Adrenal gland (tissue), 5 donors: ENCODE results near the gene SPAG16.

ENCODE experiments used
- POLR2A ChIP-seq, 2 donors: fragments of 450-650 bp; IDR thresholded peaks; one replicate each; pipeline ENCODE4 v1.6.1; 2017; ENCODE audit warnings: antibody characterized with exemption in 2 of 2, mild to moderate bottlenecking in 2 of 2, moderate library complexity in 1 of 2
- TF ChIP-seq, protein P1 (sequence below), 6 experiments: fragments of 450-650 bp in 4 of 6; fragments of 200-600 bp in 2 of 6; sonication (generic) in 1 of 6; IDR thresholded peaks; 1 replicate in 5 of 6; 2 replicates in 1 of 6; pipeline versions ENCODE4 v1.5.1 to v1.8.0; 2016 to 2021; ENCODE audit warnings: antibody characterized with exemption in 6 of 6, mild to moderate bottlenecking in 2 of 6, moderate library complexity in 1 of 6
- donor health status: DM: no; HTN: no; CAD: no.

GRCh38 chr2:214294426-214294825 lies 1010.2 kb downstream of the SPAG16 start:
- TF ChIP-seq, protein P1, sequence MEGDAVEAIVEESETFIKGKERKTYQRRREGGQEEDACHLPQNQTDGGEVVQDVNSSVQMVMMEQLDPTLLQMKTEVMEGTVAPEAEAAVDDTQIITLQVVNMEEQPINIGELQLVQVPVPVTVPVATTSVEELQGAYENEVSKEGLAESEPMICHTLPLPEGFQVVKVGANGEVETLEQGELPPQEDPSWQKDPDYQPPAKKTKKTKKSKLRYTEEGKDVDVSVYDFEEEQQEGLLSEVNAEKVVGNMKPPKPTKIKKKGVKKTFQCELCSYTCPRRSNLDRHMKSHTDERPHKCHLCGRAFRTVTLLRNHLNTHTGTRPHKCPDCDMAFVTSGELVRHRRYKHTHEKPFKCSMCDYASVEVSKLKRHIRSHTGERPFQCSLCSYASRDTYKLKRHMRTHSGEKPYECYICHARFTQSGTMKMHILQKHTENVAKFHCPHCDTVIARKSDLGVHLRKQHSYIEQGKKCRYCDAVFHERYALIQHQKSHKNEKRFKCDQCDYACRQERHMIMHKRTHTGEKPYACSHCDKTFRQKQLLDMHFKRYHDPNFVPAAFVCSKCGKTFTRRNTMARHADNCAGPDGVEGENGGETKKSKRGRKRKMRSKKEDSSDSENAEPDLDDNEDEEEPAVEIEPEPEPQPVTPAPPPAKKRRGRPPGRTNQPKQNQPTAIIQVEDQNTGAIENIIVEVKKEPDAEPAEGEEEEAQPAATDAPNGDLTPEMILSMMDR (IDR thresholded peaks at IDR 0.05) = no peak
- TF ChIP-seq POLR2A (IDR thresholded peaks at IDR 0.05) = no peak
